Left colon (tissue), 2 donors: ENCODE data around the gene F3. TPM values are rescaled to one million over a fixed set of nuclear protein-coding genes. Genes with fewer than 3 reads are reported as not detected.

Experiments
- ATAC-seq: fragments of 200-7000 bp; cut with Tn5 transposase; one replicate; pipeline ENCODE4 v1.9.1; 2020; ENCODE audit warnings: mild to moderate bottlenecking, moderate library complexity
- DNase-seq, 2 donors: peaks; one replicate each; pipeline ENCODE4 v3.0.0-alpha.2; 2020
- intact Hi-C, 2 donors: fragments of 100-400 bp; cut with DNase I in 1 of 2; cut with micrococcal nuclease in 1 of 2; formaldehyde crosslinking; loops; one replicate each; pipeline versions ENCODE4 v1.11.2 to v1.14.0; 2022; cut with DNase I, micrococcal nuclease
- total RNA-seq, 2 donors: library from RNA; stranded (reverse); fragmentation: NEBNext Ultra II Directional; extraction: Animal tissue kit (Norgen Biotek cat#: 25700); gene quantifications; one replicate each; pipeline ENCODE4 v1.2.1, GENCODE V29; 2021
- donor health status: DM: no; HTN: no; CAD: no.
- donor health status: DM: yes; HTN: yes; CAD: no.

F3 gene
- total RNA-seq, 2 donors from 2014 or later: 44.4 to 52.4 TPM

DNA sequence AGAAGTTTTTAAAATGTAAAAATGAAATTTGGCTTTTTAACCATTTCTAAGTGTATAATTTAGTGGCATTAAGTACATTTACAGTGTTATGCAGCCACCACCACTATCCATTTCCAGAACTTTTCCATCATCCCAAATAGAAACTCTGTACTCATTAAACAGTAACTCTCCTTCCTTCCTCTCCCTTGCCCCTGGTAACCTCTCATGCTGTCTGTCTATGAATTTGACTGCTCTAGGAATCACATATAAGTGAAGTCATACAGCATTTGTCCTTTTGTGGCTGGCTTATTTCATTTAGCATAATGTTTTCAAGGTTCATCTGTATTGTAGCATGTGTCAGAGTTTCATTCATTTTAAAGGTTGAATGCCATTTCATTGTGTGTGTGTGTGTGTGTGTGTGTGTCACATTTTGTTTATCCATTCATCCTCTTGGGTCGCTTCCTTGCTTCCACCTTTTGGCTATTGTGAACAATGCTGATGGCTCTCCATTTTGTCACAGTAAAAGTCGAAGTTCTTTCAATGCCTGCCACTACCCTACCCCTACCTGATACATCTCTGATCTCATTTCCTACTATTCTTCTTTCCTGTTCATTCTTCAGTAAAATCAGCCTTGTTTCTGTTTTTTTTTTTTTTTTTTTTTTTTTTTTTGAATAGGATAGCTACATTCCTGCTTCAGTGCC lies 45.3 kb downstream of the F3 start:
- ATAC-seq: no peak
- intact Hi-C loops: no loop called here

DNA sequence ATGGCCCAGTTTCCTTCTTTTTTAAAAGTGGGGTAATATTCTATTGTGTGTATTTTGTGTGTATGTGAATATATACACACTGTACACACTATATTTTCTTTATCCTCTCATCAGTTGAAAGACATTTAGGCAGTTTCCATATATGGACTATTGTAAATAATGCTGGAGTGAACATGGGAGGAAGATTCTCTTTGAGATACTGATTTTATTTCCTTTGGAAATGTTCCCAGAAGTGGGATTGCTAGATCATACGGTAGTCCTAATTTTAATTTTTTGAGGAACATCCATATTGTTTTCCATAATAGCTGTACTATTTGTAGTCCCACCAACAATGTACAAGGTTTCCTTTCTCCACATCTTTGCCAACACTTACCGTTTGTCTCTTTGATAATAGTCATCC lies 51.0 kb downstream of the F3 start:
- DNase-seq (no peak), ATAC-seq (no peak)
- intact Hi-C loops: no loop called here

More for the DNA sequence above, 45.3 kb downstream of the F3 start:
- no peak for DNase-seq

DNA sequence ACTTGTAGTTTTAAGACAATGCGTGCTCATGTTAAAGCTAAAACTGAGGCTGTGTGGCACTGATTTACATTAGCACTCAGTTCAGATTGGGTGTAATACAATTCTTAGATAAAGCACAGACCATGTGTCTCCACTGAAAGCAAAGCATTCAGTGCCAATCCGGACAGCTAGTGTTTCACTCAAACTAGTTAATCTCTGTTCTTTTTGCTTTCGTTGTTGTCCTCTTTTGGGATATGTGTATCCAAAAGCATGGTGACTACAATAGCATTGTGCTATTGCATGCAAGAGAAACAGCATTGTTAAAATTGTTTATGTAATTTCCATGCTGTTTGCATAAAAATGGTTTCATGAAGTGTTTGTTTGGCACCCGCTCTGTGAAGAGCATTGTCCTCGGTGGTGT lies 54.6 kb downstream of the F3 start:
- ATAC-seq (no peak), DNase-seq (no peak)
- intact Hi-C loops: no loop called here

DNA sequence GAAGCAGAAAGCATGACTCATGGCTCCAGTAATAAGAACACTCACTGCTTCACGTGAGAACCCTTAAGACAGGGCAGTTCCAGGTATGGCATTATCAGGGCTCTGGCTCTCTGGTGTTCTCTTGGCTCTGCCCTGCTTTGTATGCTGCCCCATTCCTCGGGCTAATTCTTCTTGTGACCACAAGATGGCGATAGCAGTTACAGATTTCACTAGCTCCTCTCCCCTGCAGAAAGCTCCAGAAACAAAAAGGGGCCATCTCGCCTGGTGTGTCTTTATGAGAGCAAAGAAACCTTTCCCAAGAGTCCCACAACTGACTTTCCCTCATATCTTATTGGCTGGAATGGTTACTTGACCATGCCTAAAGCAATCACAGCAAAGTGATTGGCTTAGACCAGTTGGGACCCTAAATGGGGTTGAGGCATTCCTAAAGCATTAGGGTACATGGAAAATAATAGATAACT lies 60.1 kb downstream of the F3 start:
- intact Hi-C loops: loop anchor here in 1 of 2 donors (2.0 kb wide), 1 partner anchor 325 kb away; no protein-coding TSS in a partner anchor
- ATAC-seq (peak; percentile 89), DNase-seq (peak; percentile 12 to 26)

DNA sequence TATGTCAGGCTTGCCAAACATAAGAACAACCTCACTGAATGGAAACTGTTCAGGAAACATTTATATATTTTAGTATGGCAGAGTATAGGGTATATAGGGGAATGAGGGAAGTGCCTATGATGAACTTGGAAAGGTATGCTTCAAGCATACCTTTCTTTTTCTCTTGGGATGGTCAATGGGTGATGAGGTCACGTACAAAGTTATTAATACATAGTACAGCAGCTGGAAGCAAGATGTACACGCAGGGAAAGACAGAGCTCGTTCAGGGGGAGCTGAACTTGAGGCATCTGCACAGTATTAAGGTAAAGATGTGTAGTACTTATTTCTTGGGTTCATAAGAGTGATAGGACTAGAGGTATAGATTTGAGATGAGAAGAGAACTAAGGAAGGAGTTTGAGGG lies 61.9 kb downstream of the F3 start:
- no peak for DNase-seq
- intact Hi-C loops: loop anchor here in 1 of 2 donors (2.0 kb wide), 1 partner anchor 327 kb away; no protein-coding TSS in a partner anchor
- ATAC-seq: no peak

Other genes with a start within 250 kb of the F3 start
- 100 to 1,000 TPM; 111 to 117 TPM for gene ABCD3, start 123.4 kb downstream of the F3 start, total RNA-seq